Stimulated activated CD8-positive, alpha-beta memory T cell treated with anti-CD3 and anti-CD28 coated beads, Interleukin-4, amount 100 ng/mL, for 1 hour (primary cell): ENCODE measurements around the gene SEC22C.

Experiments
- DNase-seq, 2 donors: peaks; one replicate each; pipeline ENCODE4 v3.0.0-alpha.2; 2020; ENCODE audit warnings: low read depth in 2 of 2, low spot score in 1 of 2

SEC22C gene

GRCh38 chr3:42500909-42501308 lies 80.9 kb downstream of the SEC22C start:
- DNase-seq, result no peak

- DNase-seq, result no peak
Observed at GRCh38 chr3:42500091-42500490, 81.7 kb downstream of the SEC22C start.

DNA sequence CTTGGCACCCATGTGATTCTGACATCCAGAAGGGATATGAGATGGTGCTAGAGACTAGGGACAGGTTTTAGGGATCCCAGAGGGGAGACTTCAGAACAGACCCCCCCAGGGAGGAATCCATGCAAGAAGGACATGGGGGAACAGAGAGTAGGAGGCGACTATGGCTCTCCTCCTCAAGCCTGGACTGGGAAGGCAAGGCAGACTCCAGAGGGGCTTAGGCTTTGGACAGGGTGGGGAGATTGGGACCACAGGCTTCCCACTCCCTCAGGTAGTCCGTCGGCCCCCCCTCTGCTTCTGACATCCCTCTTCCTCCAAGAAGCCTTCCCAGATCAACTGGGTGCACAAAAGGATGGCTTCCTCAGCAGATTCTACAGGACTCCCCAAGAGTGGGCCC lies 82.3 kb downstream of the SEC22C start:
- no peak for DNase-seq

DNA sequence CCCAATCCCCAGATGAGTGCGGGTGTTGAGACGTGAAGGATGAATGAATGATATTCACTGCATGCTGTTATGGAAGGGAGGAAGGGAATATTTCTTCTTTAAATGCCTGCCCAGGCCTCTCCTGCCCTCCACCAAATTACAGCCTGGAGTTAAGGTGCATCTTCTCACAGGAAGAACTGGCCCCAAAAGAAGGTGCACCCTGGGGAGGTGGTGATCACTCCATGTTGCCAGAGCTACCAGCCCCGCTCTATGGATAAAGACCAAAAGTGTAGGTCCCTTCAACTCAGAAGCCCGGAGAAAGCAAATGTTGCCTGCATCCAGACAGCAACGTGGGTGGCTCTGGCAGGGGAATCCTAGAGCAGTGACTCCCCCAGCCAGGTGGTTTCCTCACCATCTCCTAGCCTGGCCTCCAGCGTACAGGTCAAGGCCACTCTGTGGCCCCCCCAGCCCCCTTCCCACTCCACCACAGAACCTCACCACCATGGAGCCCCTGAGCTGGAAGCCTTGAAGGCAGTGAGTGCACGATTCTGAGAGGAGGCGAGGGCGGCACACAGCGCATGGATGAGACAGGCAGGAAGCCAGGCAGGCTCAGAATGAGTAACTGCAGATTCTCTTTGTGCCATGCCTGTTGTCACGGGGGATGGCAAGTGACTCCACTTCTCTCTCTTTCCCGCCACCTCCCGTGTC lies 82.8 kb downstream of the SEC22C start:
- DNase-seq, result no peak

- DNase-seq, result no peak
Observed at GRCh38 chr3:42498034-42498433, 83.7 kb downstream of the SEC22C start.
